H1 (cell line): ENCODE data around the gene SLC35B4. TPM values are rescaled to one million over a fixed set of nuclear protein-coding genes. Genes with fewer than 3 reads are reported as not detected.

ENCODE experiments used
- CTCF ChIA-PET: fragments of 300-600 bp; sonication (Branson Sonifier 250); formaldehyde crosslinking; loops from one replicate; lab custom pipeline; 2021; ENCODE audit not compliant: partially characterized antibody; lab: Charles Lee
- POLR2A ChIA-PET: fragments of 300-600 bp; sonication (Branson Sonifier 250); formaldehyde crosslinking; loops from one replicate; lab custom pipeline; 2021; ENCODE audit warnings: inconsistent platforms; ENCODE audit not compliant: partially characterized antibody; lab: Charles Lee
- DNase-seq, 2 experiments: peaks; one replicate each; pipeline versions ENCODE4 v3.0.0 to v3.0.0-alpha.2; 2010 to 2022; ENCODE audit warnings: low spot score in 2 of 2, low read depth in 1 of 2, mixed read lengths in 1 of 2
- FAIRE-seq: peaks from 2 replicates; lab custom pipeline; 2011; peaks lifted over from hg19 to GRCh38; lab: Jason Lieb, UNC
- H2AFZ ChIP-seq: 2 replicates; pipeline ENCODE4 v1.8.1; 2012; ENCODE audit warnings: low read length, inconsistent platforms
- H2AK5ac ChIP-seq: 2 replicates; pipeline ENCODE4 v1.6.1; 2013; ENCODE audit warnings: low read depth, low read length
- H2BK120ac ChIP-seq: replicated peaks from 2 replicates; pipeline ENCODE3; 2013; ENCODE audit warnings: low read depth, low read length, inconsistent platforms
- H2BK12ac ChIP-seq: 2 replicates; pipeline ENCODE4 v1.6.1; 2013; ENCODE audit warnings: low read depth, low read length
- H2BK15ac ChIP-seq: 2 replicates; pipeline ENCODE4 v1.6.1; 2013; ENCODE audit warnings: low read length
- H2BK20ac ChIP-seq: 2 replicates; pipeline ENCODE4 v1.6.1; 2013; ENCODE audit warnings: low read length
- H2BK5ac ChIP-seq: 2 replicates; pipeline ENCODE4 v1.6.1; 2013; ENCODE audit warnings: low read depth, low read length
- H3K14ac ChIP-seq: 2 replicates; pipeline ENCODE4 v1.6.1; 2013; ENCODE audit warnings: inconsistent platforms; ENCODE audit not compliant: insufficient read length
- H3K18ac ChIP-seq: 2 replicates; pipeline ENCODE4 v1.6.1; 2013; ENCODE audit warnings: low read length; ENCODE audit errors: extremely low read depth
- H3K23ac ChIP-seq: 2 replicates; pipeline ENCODE4 v1.6.1; 2013; ENCODE audit warnings: inconsistent platforms; ENCODE audit not compliant: insufficient read length
- H3K23me2 ChIP-seq: 2 replicates; pipeline ENCODE4 v1.6.1; 2013; ENCODE audit warnings: low read depth, low read length
- H3K27ac ChIP-seq: 2 replicates; pipeline ENCODE4 v1.6.1; 2011; ENCODE audit warnings: low read depth, low read length, inconsistent platforms
- H3K27me3 ChIP-seq, 4 experiments: replicated peaks in 1 of 4; 1 replicate in 1 of 4; 2 replicates in 3 of 4; pipeline versions ENCODE4 v1.6.1 to v1.8.1; 2011 to 2013; ENCODE audit warnings: low read length in 3 of 4, mild to moderate bottlenecking in 3 of 4, inconsistent platforms in 2 of 4, mixed read lengths in 2 of 4, moderate library complexity in 1 of 4; ENCODE audit not compliant: control insufficient read depth in 3 of 4, insufficient read depth in 3 of 4; ENCODE audit errors: extremely low read depth in 1 of 4
- H3K36me3 ChIP-seq, 4 experiments: 2 replicates each; pipeline versions ENCODE4 v1.6.1 to v1.8.1; 2011 to 2013; ENCODE audit warnings: mild to moderate bottlenecking in 4 of 4, low read length in 3 of 4, moderate library complexity in 2 of 4, control low read depth in 1 of 4, inconsistent platforms in 1 of 4; ENCODE audit not compliant: insufficient read depth in 4 of 4, control insufficient read depth in 2 of 4
- H3K4ac ChIP-seq: replicated peaks from 2 replicates; pipeline ENCODE3; 2013; ENCODE audit warnings: low read length, low read depth, mixed read lengths, inconsistent platforms; ENCODE audit not compliant: insufficient read length
- H3K4me1 ChIP-seq, 4 experiments: replicated peaks in 1 of 4; 1 replicate in 1 of 4; 2 replicates in 3 of 4; pipeline versions ENCODE4 v1.6.1 to v1.8.1; 2011 to 2013; ENCODE audit warnings: low read length in 3 of 4, inconsistent platforms in 2 of 4, mixed read lengths in 1 of 4; ENCODE audit not compliant: insufficient read depth in 4 of 4, control insufficient read depth in 3 of 4
- H3K4me2 ChIP-seq, 2 experiments: 2 replicates each; pipeline versions ENCODE4 v1.6.1 to v1.8.1; 2011 to 2013; ENCODE audit warnings: low read depth in 2 of 2, low read length in 2 of 2, control low read depth in 1 of 2, inconsistent platforms in 1 of 2, mild to moderate bottlenecking in 1 of 2; ENCODE audit not compliant: insufficient read depth in 1 of 2
- H3K4me3 ChIP-seq, 4 experiments: fragments of 200-600, 300-600 bp in 1 of 4; sonication (generic), shearing (Covaris generic), sonication (Bioruptor Twin) in 1 of 4; 2 replicates each; pipeline versions ENCODE4 v1.5.1 to v1.8.1; 2011 to 2016; ENCODE audit warnings: low read length in 4 of 4, low read depth in 3 of 4, control low read depth in 2 of 4, inconsistent platforms in 2 of 4, mild to moderate bottlenecking in 2 of 4, mixed read lengths in 1 of 4, moderate library complexity in 1 of 4; ENCODE audit not compliant: insufficient read depth in 2 of 4; ENCODE audit errors: extremely low read depth in 1 of 4
- H3K56ac ChIP-seq: replicated peaks from 2 replicates; pipeline ENCODE3; 2013; ENCODE audit warnings: low read depth, mild to moderate bottlenecking, mixed read lengths, low read length, inconsistent platforms; ENCODE audit not compliant: insufficient read length
- H3K79me1 ChIP-seq: 2 replicates; pipeline ENCODE4 v1.6.1; 2013; ENCODE audit warnings: low read depth, low read length, control low read depth
- H3K79me2 ChIP-seq, 2 experiments: 2 replicates each; pipeline versions ENCODE4 v1.6.1 to v1.8.1; 2012 to 2013; ENCODE audit warnings: low read length in 2 of 2, mild to moderate bottlenecking in 2 of 2, inconsistent platforms in 1 of 2; ENCODE audit not compliant: insufficient read depth in 2 of 2, control insufficient read depth in 1 of 2
- H3K9ac ChIP-seq, 4 experiments: replicated peaks in 1 of 4; 1 replicate in 1 of 4; 2 replicates in 3 of 4; pipeline versions ENCODE4 v1.6.1 to v1.8.1; 2011 to 2013; ENCODE audit warnings: low read depth in 3 of 4, low read length in 3 of 4, control low read depth in 2 of 4, mild to moderate bottlenecking in 2 of 4, moderate library complexity in 2 of 4, inconsistent platforms in 1 of 4; ENCODE audit errors: extremely low read depth in 1 of 4
- H3K9me3 ChIP-seq, 2 experiments: 2 replicates each; pipeline versions ENCODE4 v1.6.1 to v1.8.1; 2012 to 2013; ENCODE audit warnings: mild to moderate bottlenecking in 2 of 2, moderate library complexity in 2 of 2, control low read depth in 1 of 2, inconsistent platforms in 1 of 2, low read depth in 1 of 2, low read length in 1 of 2, mixed read lengths in 1 of 2; ENCODE audit not compliant: insufficient read depth in 2 of 2
- H4K20me1 ChIP-seq, 2 experiments: replicated peaks in 1 of 2; 2 replicates each; pipeline versions ENCODE3 to v1.8.1; 2011 to 2013; ENCODE audit warnings: inconsistent platforms in 2 of 2, low read length in 2 of 2, mild to moderate bottlenecking in 1 of 2; ENCODE audit not compliant: insufficient read depth in 2 of 2, control insufficient read depth in 1 of 2
- H4K5ac ChIP-seq: 2 replicates; pipeline ENCODE4 v1.6.1; 2013; ENCODE audit warnings: low read length, low read depth, mixed read lengths, inconsistent platforms; ENCODE audit not compliant: insufficient read length
- H4K8ac ChIP-seq: 2 replicates; pipeline ENCODE4 v1.8.0; 2013; ENCODE audit warnings: mild to moderate bottlenecking, moderate library complexity, low read length, inconsistent platforms; ENCODE audit not compliant: insufficient read depth; ENCODE audit errors: extremely low read depth
- H4K91ac ChIP-seq: replicated peaks from 2 replicates; pipeline ENCODE3; 2013; ENCODE audit warnings: low read length, mixed read lengths, inconsistent platforms; ENCODE audit not compliant: insufficient read length
- BRCA1 ChIP-seq: IDR thresholded peaks from 2 replicates; pipeline ENCODE4 v1.6.1; 2012; ENCODE audit warnings: low read depth, low read length, improper control_type of control experiment
- MAX ChIP-seq: IDR thresholded peaks from 2 replicates; pipeline ENCODE4 v1.6.1; 2012; ENCODE audit warnings: inconsistent platforms
- SIX5 ChIP-seq: IDR thresholded peaks from 2 replicates; pipeline ENCODE4 v1.6.1; 2011; ENCODE audit warnings: mild to moderate bottlenecking, low read depth, low read length
- WGBS, 2 experiments: shearing (Covaris generic) in 1 of 2; methylation state at CpG; one replicate each; pipeline versions ENCODE4 v1.1.6 to v1.1.7; 2013 to 2015; ENCODE audit warnings: low lambda C conversion rate in 2 of 2, mixed read lengths in 2 of 2, inconsistent platforms in 1 of 2, low coverage in 1 of 2, missing lambda C conversion rate in 1 of 2; ENCODE audit not compliant: insufficient replicate concordance in 2 of 2, insufficient coverage in 1 of 2, insufficient read length in 1 of 2; ENCODE audit errors: extremely low coverage in 1 of 2, missing lambda C conversion rate in 1 of 2; 5-methylcytosine and 5-hydroxymethylcytosine counted together
- polyA plus RNA-seq, 7 experiments: library from polyadenylated mRNA; depleted of rRNA in 3 of 7; stranded (reverse) in 5 of 7; unstranded in 2 of 7; fragments of >200 nt in 5 of 7; fragments of 200-250 nt in 2 of 7; gene quantifications; 1 replicate in 5 of 7; 2 replicates in 1 of 7; 4 replicates in 1 of 7; pipeline versions ENCODE4 v1.2.1 to v1.2.3, GENCODE V29; 2011 to 2013; ENCODE audit warnings: missing spikeins in 2 of 7, mixed read lengths in 2 of 7
- total RNA-seq: library from RNA; stranded (reverse); fragmentation: NEBNext Ultra II Directional; extraction: Animal tissue kit (Norgen Biotek cat#: 25700); gene quantifications from 2 replicates; pipeline ENCODE4 v1.2.1, GENCODE V29; 2021

Gene SLC35B4
- total and polyA plus RNA-seq, 2 of the 8 experiments (the other 6 are each of a cell fraction or from before 2014, with no cell fraction given) = 28.9 to 34.6 TPM

GRCh38 chr7:134333943-134334342 lies 17.2 kb upstream of the SLC35B4 start:
- H2BK15ac ChIP-seq = no peak overlapping the region
- CTCF ChIA-PET = interaction anchor here (1.6 kb wide), 1 partner anchor 8 kb away, joined by 5 read pairs; no protein-coding TSS in a partner anchor
- FAIRE-seq = no peak

More at GRCh38 chr7:134333943-134334342, 17.2 kb upstream of the SLC35B4 start:
- no peaks in the 10 kb centered on the region for H3K9me3 ChIP-seq
- H2AFZ ChIP-seq = no peak overlapping the region
- no peak overlapping the region for H2AK5ac ChIP-seq
- no peak overlapping the region for H4K5ac ChIP-seq
- no peak overlapping the region for H3K4me3 ChIP-seq
- no peak overlapping the region for H3K4ac ChIP-seq
- H4K91ac ChIP-seq = no peak overlapping the region
- H2BK5ac ChIP-seq = no peak overlapping the region
- no peak overlapping the region for H2BK20ac ChIP-seq
- H3K79me2 ChIP-seq = no peaks in the 10 kb centered on the region
- H3K14ac ChIP-seq = no peak overlapping the region
- no peak overlapping the region for H3K4me2 ChIP-seq
- TF ChIP-seq MAX = no peak
- no peak for TF ChIP-seq SIX5
- no peak for TF ChIP-seq BRCA1
- TF ChIP-seq, all 59 proteins: peak for 0
- no peaks in the 10 kb centered on the region for H3K79me1 ChIP-seq
- no peak overlapping the region for H4K8ac ChIP-seq
- H3K4me1 ChIP-seq = no peaks in the 10 kb centered on the region
- no peaks in the 10 kb centered on the region for H4K20me1 ChIP-seq
- no peaks in the 10 kb centered on the region for H3K27me3 ChIP-seq
- H3K18ac ChIP-seq = no peak overlapping the region
- no peak overlapping the region for H2BK120ac ChIP-seq
- no peak overlapping the region for H3K27ac ChIP-seq
- H3K36me3 ChIP-seq = no peaks in the 10 kb centered on the region
- POLR2A ChIA-PET = no interaction called here
- 83% methylated on average over 13 of the region's 13 CpGs; no CpG with 5 or more reads in 1 of the 2 experiments for WGBS, 2 experiments
- no peak overlapping the region for H3K23ac ChIP-seq
- H3K23me2 ChIP-seq = no peaks in the 10 kb centered on the region
- H3K56ac ChIP-seq = no peak overlapping the region
- no peak for DNase-seq
- no peak overlapping the region for H3K9ac ChIP-seq
- no peak overlapping the region for H2BK12ac ChIP-seq
